IMR-90 (cell line): ENCODE measurements around the gene PIGH. TPM values are rescaled to one million over a fixed set of nuclear protein-coding genes. Genes with fewer than 3 reads are reported as not detected.

Experiments used
- ATAC-seq: fragments of 200-7000 bp; cut with Tn5 transposase; 2 replicates; pipeline ENCODE4 v1.9.1; 2020; ENCODE audit warnings: low read depth, mild to moderate bottlenecking, moderate library complexity
- BruUV-seq: library from RNA; stranded (reverse); fragments of 400-500 nt; replicated peaks from 2 replicates; lab custom pipeline; 2021; lab: Mats Ljungman, UMichigan
- CTCF ChIA-PET: fragments of 300-600 bp; formaldehyde crosslinking; extraction: SDS; loops from one replicate; lab custom pipeline; 2021; ENCODE audit warnings: antibody characterized with exemption; lab: Yijun Ruan, JAX
- POLR2A ChIA-PET: fragments of 300-600 bp; sonication (Branson Sonifier 250); formaldehyde crosslinking; loops from one replicate; lab custom pipeline; 2022; ENCODE audit warnings: antibody characterized with exemption; ENCODE audit not compliant: unreplicated experiment; lab: Charles Lee
- DNase-seq: peaks from one replicate; pipeline ENCODE4 v3.0.0; 2013
- H2AFZ ChIP-seq: replicated peaks from 2 replicates; pipeline ENCODE3; 2013; ENCODE audit warnings: low read length, mild to moderate bottlenecking; ENCODE audit not compliant: poor library complexity
- H2AK5ac ChIP-seq: 2 replicates; pipeline ENCODE4 v1.6.1; 2013; ENCODE audit warnings: low read depth, low read length, inconsistent platforms
- H2AK9ac ChIP-seq: replicated peaks from 2 replicates; pipeline ENCODE3; 2013; ENCODE audit warnings: mild to moderate bottlenecking, low read depth, low read length, moderate library complexity; ENCODE audit not compliant: poor library complexity
- H2BK120ac ChIP-seq: 2 replicates; pipeline ENCODE4 v1.6.1; 2013; ENCODE audit warnings: low read depth, low read length, inconsistent platforms
- H2BK15ac ChIP-seq: 3 replicates; pipeline ENCODE4 v1.6.1; 2013; ENCODE audit warnings: low read depth, low read length, inconsistent platforms
- H2BK20ac ChIP-seq: 2 replicates; pipeline ENCODE4 v1.6.1; 2013; ENCODE audit warnings: low read depth, mild to moderate bottlenecking, inconsistent platforms, low read length, moderate library complexity
- H2BK5ac ChIP-seq: 2 replicates; pipeline ENCODE4 v1.6.1; 2013; ENCODE audit warnings: mild to moderate bottlenecking, low read depth, low read length, inconsistent platforms; ENCODE audit not compliant: poor library complexity, severe bottlenecking
- H3K14ac ChIP-seq: replicated peaks from 2 replicates; pipeline ENCODE4 v1.6.1; 2013; ENCODE audit warnings: low read depth, low read length, inconsistent platforms
- H3K18ac ChIP-seq: 2 replicates; pipeline ENCODE4 v1.6.1; 2013; ENCODE audit warnings: low read depth, low read length, control low read depth
- H3K23ac ChIP-seq: 2 replicates; pipeline ENCODE4 v1.6.1; 2013; ENCODE audit warnings: low read depth, low read length, inconsistent platforms
- H3K27ac ChIP-seq: 2 replicates; pipeline ENCODE4 v1.5.1; 2013; ENCODE audit warnings: mild to moderate bottlenecking, control low read depth, low read length; ENCODE audit not compliant: insufficient read depth
- H3K27me3 ChIP-seq: 2 replicates; pipeline ENCODE4 v1.6.1; 2013; ENCODE audit warnings: low read length; ENCODE audit not compliant: control insufficient read depth, insufficient read depth
- H3K36me3 ChIP-seq: 2 replicates; pipeline ENCODE4 v1.6.1; 2013; ENCODE audit warnings: low read length, mixed read lengths; ENCODE audit not compliant: control insufficient read depth, insufficient read depth
- H3K4ac ChIP-seq: 2 replicates; pipeline ENCODE4 v1.6.1; 2013; ENCODE audit warnings: low read depth, low read length, inconsistent platforms
- H3K4me1 ChIP-seq: 2 replicates; pipeline ENCODE4 v1.6.1; 2013; ENCODE audit warnings: low read length, mixed read lengths; ENCODE audit not compliant: control insufficient read depth, insufficient read depth
- H3K4me2 ChIP-seq: 2 replicates; pipeline ENCODE4 v1.6.1; 2013; ENCODE audit warnings: low read depth, mild to moderate bottlenecking, control low read depth, low read length, moderate library complexity
- H3K4me3 ChIP-seq: 2 replicates; pipeline ENCODE4 v1.5.1; 2013; ENCODE audit warnings: low read depth, mild to moderate bottlenecking, control low read depth, low read length, moderate library complexity; ENCODE audit not compliant: insufficient read depth
- H3K56ac ChIP-seq: 2 replicates; pipeline ENCODE4 v1.6.1; 2013; ENCODE audit warnings: low read length, inconsistent platforms; ENCODE audit not compliant: insufficient read depth; ENCODE audit errors: extremely low read depth
- H3K79me1 ChIP-seq, 2 experiments: 2 replicates each; pipeline ENCODE4 v1.6.1; 2013; ENCODE audit warnings: low read length in 2 of 2, inconsistent platforms in 1 of 2, low read depth in 1 of 2
- H3K9ac ChIP-seq: 2 replicates; pipeline ENCODE4 v1.6.1; 2013; ENCODE audit warnings: low read depth, low read length, control low read depth
- H3K9me1 ChIP-seq: 2 replicates; pipeline ENCODE4 v1.6.1; 2013; ENCODE audit warnings: low read length, inconsistent platforms; ENCODE audit not compliant: insufficient read depth
- H3K9me3 ChIP-seq: 2 replicates; pipeline ENCODE4 v1.6.1; 2013; ENCODE audit warnings: low read length; ENCODE audit not compliant: control insufficient read depth, insufficient read depth
- H4K20me1 ChIP-seq: 2 replicates; pipeline ENCODE4 v1.6.1; 2013; ENCODE audit warnings: low read length, inconsistent platforms; ENCODE audit not compliant: insufficient read depth
- H4K5ac ChIP-seq: 2 replicates; pipeline ENCODE4 v1.6.1; 2013; ENCODE audit warnings: mild to moderate bottlenecking, low read depth, low read length, control low read depth
- H4K8ac ChIP-seq, 2 experiments: 2 replicates each; pipeline ENCODE4 v1.6.1; 2013; ENCODE audit warnings: low read depth in 2 of 2, low read length in 2 of 2, control low read depth in 1 of 2, inconsistent platforms in 1 of 2
- H4K91ac ChIP-seq: 2 replicates; pipeline ENCODE4 v1.6.1; 2013; ENCODE audit warnings: low read depth, low read length, inconsistent platforms; ENCODE audit not compliant: insufficient read depth
- BHLHE40 ChIP-seq: fragments of 150-350 bp; IDR thresholded peaks from 2 replicates; pipeline ENCODE4 v1.6.1; 2016; ENCODE audit warnings: mild to moderate bottlenecking, low read depth, low read length
- CTCF ChIP-seq: conservative IDR thresholded peaks from 2 replicates; pipeline ENCODE4 v1.5.1; 2012; ENCODE audit warnings: mild to moderate bottlenecking, low read depth, low read length, improper control_type of control experiment
- ELK1 ChIP-seq: fragments of 150-350 bp; IDR thresholded peaks from 2 replicates; pipeline ENCODE4 v1.6.1; 2016; ENCODE audit warnings: low read depth, mild to moderate bottlenecking, low read length, moderate library complexity, borderline replicate concordance
- FOS ChIP-seq: fragments of 150-350 bp; IDR thresholded peaks from 2 replicates; pipeline ENCODE4 v1.6.1; 2016; ENCODE audit warnings: low read depth, low read length
- MAFK ChIP-seq: IDR thresholded peaks from 2 replicates; pipeline ENCODE4 v1.6.1; 2012; ENCODE audit warnings: low read depth, low read length, improper control_type of control experiment
- MXI1 ChIP-seq: IDR thresholded peaks from 2 replicates; pipeline ENCODE4 v1.6.1; 2012; ENCODE audit warnings: low read depth, mild to moderate bottlenecking, low read length, moderate library complexity, borderline replicate concordance
- NFE2L2 ChIP-seq: fragments of 150-350 bp; IDR thresholded peaks from 2 replicates; pipeline ENCODE4 v1.6.1; 2016; ENCODE audit warnings: low read depth, mild to moderate bottlenecking, low read length
- POLR2A ChIP-seq: IDR thresholded peaks from 2 replicates; pipeline ENCODE4 v1.6.1; 2012; ENCODE audit warnings: mild to moderate bottlenecking, low read depth, low read length
- RAD21 ChIP-seq: IDR thresholded peaks from 2 replicates; pipeline ENCODE4 v1.6.1; 2012; ENCODE audit warnings: low read length, improper control_type of control experiment
- RCOR1 ChIP-seq: IDR thresholded peaks from 2 replicates; pipeline ENCODE4 v1.6.1; 2012; ENCODE audit warnings: mild to moderate bottlenecking, low read length, improper control_type of control experiment; ENCODE audit not compliant: insufficient replicate concordance
- RFX5 ChIP-seq: IDR thresholded peaks from 2 replicates; pipeline ENCODE4 v1.8.0; 2012; ENCODE audit warnings: low read depth, mild to moderate bottlenecking, low read length, moderate library complexity
- SMC3 ChIP-seq: fragments of 150-350 bp; IDR thresholded peaks from 2 replicates; pipeline ENCODE4 v1.6.1; 2016; ENCODE audit warnings: low read depth, mild to moderate bottlenecking, antibody characterized with exemption, low read length, moderate library complexity
- USF2 ChIP-seq: fragments of 150-350 bp; IDR thresholded peaks from 2 replicates; pipeline ENCODE4 v1.6.1; 2017; ENCODE audit warnings: mild to moderate bottlenecking, antibody characterized with exemption, low read length, low read depth
- WGBS, 2 experiments: methylation state at CpG; one replicate each; pipeline versions ENCODE4 v1.1.5 to v1.1.7; 2013; ENCODE audit warnings: missing lambda C conversion rate in 2 of 2; ENCODE audit not compliant: insufficient read length in 1 of 2; ENCODE audit errors: extremely low coverage in 2 of 2; 5-methylcytosine and 5-hydroxymethylcytosine counted together
- dilution Hi-C: fragments of 300-500 bp; cut with HindIII; formaldehyde crosslinking; loops from one replicate; pipeline ENCODE4 v1.14.3; 2018; ENCODE audit warnings: low sequenced_read_pairs; ENCODE audit not compliant: unreplicated experiment
- in situ Hi-C: fragments of 300-500 bp; cut with MboI; formaldehyde crosslinking; loops from 3 replicates; pipeline ENCODE4 v1.14.3; 2019; ENCODE audit warnings: low sequenced_read_pairs, inconsistent platforms, mixed read lengths
- intact Hi-C: fragments of 100-400 bp; cut with micrococcal nuclease; formaldehyde crosslinking; loops from 2 replicates; pipeline ENCODE4 v1.10.0; 2022
- polyA plus RNA-seq, 3 experiments: library from polyadenylated mRNA; depleted of rRNA; stranded (reverse); fragments of >200 nt; gene quantifications; 2 replicates each; pipeline ENCODE4 v1.2.3, GENCODE V29; 2012; ENCODE audit warnings: low replicate concordance in 1 of 3
- total RNA-seq: library from RNA; depleted of rRNA; stranded (reverse); fragments of >200 nt; gene quantifications from 2 replicates; pipeline ENCODE4 v1.2.3, GENCODE V29; 2012

The PIGH gene
- total and polyA plus RNA-seq, 2 of the 4 experiments (the other 2 are of a cell fraction) = 7.9 to 13.5 TPM

- TF ChIP-seq BHLHE40 = no peak
Observed at GRCh38 chr14:67571275-67571990, 28.6 kb downstream of the PIGH start (continued).

GRCh38 chr14:67570453-67570852 is 29.6 kb downstream of the PIGH start:
- no peak overlapping the region for H3K56ac ChIP-seq
- no peak for DNase-seq
- no peaks in the 10 kb centered on the region for H3K79me1 ChIP-seq
- H3K4me2 ChIP-seq = no peak overlapping the region
- no peaks in the 10 kb centered on the region for H4K20me1 ChIP-seq
- H3K36me3 ChIP-seq = no peaks in the 10 kb centered on the region
- no peak overlapping the region for H3K4ac ChIP-seq
- H3K23ac ChIP-seq = no peak overlapping the region
- no peaks in the 10 kb centered on the region for H3K9me1 ChIP-seq
- no peak overlapping the region for H2BK20ac ChIP-seq
- no peak for ATAC-seq
- in situ Hi-C loops (no loop called here), dilution Hi-C loops (no loop called here), intact Hi-C loops (no loop called here)
- H4K91ac ChIP-seq = no peak overlapping the region
- no peak overlapping the region for H2BK15ac ChIP-seq
- no peak overlapping the region for H3K18ac ChIP-seq
- POLR2A ChIA-PET = no interaction called here
- no peak overlapping the region for H3K9ac ChIP-seq
- WGBS, 2 experiments = no CpG with 5 or more reads among the region's 7 CpGs
- no peaks in the 10 kb centered on the region for H3K4me1 ChIP-seq
- H2AK5ac ChIP-seq = no peak overlapping the region
- H4K8ac ChIP-seq = no peak overlapping the region
- H2BK5ac ChIP-seq = no peak overlapping the region
- CTCF ChIA-PET = interaction anchor here (0.6 to 3.6 kb wide), 8 partner anchors 10 to 143 kb away, joined by 3 to 39 read pairs (median 6); no protein-coding TSS in a partner anchor
- H2AK9ac ChIP-seq = no peak overlapping the region
- H4K5ac ChIP-seq = no peak overlapping the region
- H3K14ac ChIP-seq = no peak overlapping the region
- H3K4me3 ChIP-seq = no peak overlapping the region
- no peak overlapping the region for H2AFZ ChIP-seq
- BruUV-seq = no TSS peak
- no peak overlapping the region for H3K27ac ChIP-seq
- no peaks in the 10 kb centered on the region for H3K9me3 ChIP-seq
- peaks cover 9% of the 10 kb centered on the region for H3K27me3 ChIP-seq
- no peak overlapping the region for H2BK120ac ChIP-seq
- TF ChIP-seq POLR2A (no peak), MAFK (no peak), MXI1 (no peak), ELK1 (no peak), NFE2L2 (no peak), RCOR1 (no peak), BHLHE40 (no peak), CTCF (no peak), FOS (no peak), SMC3 (no peak), USF2 (no peak), RAD21 (no peak), RFX5 (no peak)
